Embryonic facial prominence (tissue), 1 donor: Measurements from ENCODE around the gene FAT1.

ENCODE experiments used
- DNase-seq: peaks from one replicate; pipeline ENCODE4 v3.0.0-alpha.2; 2016; ENCODE audit errors: extremely low spot score

FAT1 gene

DNA sequence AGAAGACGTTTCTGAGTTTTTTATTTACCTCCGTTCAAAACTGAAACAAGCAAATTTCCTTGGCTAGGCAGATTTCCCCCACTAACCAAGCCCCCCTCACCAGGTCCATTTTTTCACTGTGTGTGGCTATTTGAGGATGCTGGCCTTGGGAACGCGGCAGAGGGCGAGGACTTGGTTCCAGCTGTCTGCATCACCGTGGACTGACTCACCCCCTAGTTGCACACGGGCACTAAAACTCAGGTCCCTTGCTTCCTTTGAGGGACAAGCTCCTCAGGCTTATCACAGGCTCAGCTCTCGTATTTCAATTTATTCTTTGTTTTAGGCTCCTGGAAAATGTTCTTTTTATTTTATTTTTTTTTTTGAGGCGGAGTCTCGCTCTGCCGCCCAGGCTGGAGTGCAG is 159.9 kb downstream of the FAT1 start:
- no peak for DNase-seq

DNA sequence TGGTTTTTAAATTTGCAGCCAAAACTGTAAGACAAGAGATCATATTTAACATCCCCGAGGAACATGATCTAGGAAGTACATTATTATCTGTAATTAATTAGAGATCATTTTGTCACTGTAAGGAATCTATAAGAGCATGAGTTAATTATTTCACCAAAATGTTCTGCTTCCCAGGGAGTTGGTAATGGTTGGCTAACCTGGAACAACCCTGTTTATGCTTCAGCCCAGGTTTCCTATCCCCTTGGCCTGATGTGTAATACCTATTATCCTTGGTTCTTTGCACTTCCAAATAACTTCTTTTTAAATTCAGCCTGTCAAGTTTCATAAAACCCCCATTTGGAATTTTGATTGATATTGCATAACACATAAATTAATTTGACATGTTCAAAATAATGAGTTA is 161.9 kb downstream of the FAT1 start:
- no peak for DNase-seq

DNA sequence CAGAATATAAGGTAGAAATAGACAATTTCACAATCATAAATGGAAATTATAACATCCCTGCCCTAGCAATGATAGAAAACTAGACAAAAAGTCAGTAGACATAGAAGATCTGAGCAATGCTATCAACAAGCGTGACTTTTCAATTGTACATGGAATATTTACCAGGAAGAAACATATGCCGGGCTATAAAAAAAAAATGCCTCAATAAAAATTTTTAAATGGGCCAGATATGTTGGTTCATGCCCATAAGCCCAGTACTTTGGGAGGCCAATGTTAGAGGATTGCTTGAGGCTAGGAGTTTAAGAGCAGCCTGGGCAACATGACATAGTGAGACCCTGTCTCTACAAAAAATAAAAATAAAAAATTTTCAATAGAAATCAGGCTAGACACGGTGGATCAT is 163.0 kb downstream of the FAT1 start:
- DNase-seq, result no peak

DNA sequence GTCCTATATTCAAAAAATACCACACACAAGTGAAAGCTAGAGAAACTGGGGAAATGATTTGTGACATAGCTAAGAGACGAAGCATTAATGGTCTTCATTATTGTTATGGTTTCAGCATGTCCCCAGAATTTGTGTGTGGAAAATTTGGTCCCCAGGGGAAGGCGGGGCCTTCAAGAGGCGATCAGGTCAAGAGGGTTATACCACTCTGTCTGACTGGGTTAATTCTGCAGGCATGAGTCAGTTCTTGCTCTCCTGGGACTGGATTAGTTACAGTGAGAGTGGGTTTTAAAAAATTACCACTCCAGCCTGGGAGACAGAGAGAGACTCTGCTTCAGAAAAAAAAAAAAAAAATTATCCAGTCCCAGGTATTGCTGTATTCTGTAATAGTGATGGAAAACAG is 166.2 kb downstream of the FAT1 start:
- no peak for DNase-seq

DNA sequence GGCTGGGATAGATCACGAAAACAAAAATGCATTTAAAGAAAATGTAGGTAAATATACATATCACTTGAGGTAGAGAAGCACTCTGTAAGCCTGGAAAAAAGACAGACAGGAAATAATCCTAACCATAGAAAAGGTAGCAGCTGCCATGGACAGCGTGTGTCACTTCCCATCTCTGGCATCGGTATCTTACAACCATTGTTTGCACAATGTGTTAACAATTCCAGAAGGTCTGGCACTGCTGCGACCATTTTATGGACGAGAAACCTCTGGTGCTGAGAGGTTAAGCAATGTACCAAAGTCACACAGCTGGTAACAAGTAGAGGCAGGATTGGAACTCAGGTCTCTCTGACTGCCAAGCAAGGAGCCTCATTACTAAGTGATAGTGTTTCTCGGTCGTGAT is 166.6 kb downstream of the FAT1 start:
- no peak for DNase-seq

DNA sequence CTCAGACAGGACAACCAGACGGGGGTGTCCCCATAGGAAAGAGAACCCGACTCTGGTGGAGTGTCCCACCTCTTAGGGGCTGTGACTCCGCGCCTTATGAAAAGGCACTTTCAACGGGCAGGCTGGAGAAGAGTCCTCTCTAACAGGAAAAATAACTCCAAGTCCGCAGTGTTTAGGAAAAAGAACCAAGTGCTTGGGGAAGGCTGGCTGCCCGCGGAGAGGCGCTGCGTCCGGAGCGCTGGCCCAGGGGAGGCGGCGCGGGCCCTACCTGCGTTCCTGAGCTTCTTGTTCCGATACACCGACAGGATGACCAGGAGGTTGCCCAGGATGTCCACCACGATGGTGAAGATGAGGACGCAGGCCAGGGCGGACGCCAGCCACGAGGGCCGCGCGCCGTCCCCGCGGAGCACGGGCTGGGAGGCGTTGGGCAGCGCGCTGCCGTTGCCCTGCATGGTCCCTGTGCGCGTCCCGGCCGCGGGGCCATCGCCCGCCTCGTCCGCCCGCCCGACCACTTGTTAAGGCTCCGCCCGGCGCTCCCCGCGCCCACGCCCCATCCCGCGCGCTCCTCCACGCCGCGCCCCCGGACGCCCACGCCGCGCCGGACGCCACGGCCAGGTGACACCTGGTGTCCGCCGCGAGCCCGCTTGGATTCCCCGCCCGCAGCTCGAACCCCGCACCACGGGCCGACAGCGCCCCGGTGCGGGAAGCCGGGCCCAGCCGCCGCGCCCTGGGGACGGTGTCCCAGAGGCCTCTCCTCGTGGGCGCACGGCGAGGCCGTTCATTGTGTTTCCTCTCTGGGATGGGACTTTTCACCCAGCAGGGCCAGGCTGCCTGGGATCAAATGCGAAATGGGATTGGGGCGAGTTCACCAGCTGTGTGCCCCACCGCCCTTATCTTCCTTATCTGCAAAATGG is 168.5 kb downstream of the FAT1 start, which contains the start of gene MTNR1A:
MTNR1A (minus strand) TSS at position 654 of the 914 bp plus-strand sequence; CDS start at position 452, 202 bp downstream.
- no peak for DNase-seq

DNA sequence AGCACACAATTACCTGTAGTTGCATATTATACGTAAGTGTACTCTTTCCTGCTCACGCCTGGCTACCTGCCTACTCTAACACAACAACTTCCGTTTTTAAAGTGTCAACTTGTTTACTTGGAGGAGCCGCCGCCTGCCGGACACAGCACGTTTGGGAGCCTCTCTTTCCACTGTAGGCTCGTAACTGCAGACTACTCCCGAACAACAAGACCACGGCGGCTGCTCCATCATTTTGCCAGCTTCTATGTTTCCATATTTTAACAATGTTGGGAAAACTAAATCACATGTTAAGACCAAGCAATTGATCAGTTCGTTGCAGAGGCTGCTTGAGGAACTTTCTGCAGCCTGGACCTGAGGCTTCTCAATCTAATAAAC is 169.1 kb downstream of the FAT1 start:
- no peak for DNase-seq

DNA sequence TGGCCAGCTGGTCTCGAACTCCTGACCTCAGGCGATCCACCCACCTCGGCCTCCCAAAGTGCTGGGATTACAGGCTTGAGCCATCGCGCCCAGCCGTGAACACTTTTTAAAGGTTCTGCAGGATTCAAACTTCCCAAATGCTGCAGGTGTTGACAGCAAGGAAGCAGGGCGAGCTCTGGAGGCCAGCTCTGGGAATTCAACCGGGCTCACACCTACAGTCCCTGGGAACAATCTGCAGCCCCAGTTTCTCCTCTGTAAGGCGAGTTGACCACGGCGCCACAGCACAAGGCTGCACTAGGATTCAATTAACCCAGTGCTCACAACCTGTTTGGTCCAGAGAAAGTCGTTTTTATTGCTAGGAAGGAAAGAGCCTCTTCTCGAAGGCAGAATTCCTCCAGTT is 169.9 kb downstream of the FAT1 start:
- no peak for DNase-seq

DNA sequence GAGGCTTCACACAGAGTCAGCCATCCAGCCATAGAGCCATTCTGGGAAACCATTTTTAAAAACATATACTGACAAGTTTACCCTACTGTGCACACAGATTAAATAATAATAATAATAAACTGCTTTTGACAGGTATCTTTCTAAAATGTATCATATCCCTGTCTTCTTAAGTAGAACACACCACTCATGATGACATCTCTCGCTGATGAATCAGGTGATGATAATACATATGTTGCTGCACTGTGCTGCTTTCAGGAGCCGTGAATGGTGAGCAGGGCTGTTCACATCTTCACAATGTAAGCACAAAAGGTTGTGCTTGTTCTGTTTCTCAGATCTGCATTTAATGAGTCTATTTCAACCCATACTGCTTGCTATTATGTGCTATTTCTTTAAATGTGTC is 171.8 kb downstream of the FAT1 start:
- no peak for DNase-seq

DNA sequence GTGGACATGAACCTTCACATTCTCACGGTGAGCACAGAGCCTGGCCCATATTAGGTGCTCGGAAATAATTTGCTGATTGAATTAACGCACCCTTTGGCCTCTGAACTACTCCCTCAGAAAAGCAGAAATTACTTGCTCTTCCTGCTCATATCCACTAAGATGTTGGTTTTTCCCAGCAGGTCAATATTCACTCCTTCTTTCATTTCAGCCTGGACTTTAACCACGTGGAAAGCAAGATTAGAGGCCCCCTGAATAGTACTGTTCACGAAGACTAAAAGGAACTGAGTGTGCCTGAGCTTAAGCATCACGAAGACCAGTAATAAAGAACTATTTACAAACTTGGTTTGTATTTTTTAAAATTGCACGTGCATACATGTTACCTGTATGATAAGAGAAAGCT is 178.2 kb downstream of the FAT1 start:
- no peak for DNase-seq

DNA sequence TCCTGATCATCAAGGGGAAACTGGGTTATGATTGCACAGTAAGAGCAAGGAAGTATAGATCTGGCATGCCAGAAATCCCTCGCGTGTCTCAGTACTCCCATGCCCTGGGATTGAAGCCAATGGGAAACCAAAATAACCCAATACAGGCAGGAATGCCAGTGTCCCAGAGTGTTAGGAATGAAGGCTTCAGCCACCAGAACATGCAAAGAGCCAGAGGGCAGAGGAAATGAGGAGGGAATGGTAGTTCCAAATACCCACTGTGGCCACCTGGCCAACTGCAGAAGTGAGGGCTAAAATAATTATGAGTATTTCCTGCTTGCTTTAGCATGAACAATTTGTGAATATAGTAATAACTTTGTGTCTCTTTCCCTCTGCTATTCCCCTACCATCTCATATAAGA is 180.4 kb downstream of the FAT1 start:
- no peak for DNase-seq

DNA sequence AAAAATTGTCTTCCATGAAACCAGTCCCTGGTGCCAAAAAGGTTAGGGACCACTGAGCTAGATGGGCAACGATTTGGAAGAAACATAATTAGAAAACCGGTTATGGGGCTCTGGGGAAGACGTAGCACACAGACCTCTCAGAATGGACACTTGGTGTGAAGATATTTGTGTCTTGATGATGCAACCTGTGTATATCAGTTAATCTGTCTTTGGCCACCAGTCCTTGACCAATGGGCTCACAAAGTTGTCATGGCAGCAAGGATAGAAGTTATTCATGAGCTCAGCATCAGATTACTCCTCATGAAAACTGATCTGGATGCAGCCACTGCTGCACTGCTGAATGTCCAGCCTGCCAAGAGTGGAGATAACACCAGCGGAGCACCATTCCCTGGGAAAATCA is 181.9 kb downstream of the FAT1 start:
- no peak for DNase-seq

DNA sequence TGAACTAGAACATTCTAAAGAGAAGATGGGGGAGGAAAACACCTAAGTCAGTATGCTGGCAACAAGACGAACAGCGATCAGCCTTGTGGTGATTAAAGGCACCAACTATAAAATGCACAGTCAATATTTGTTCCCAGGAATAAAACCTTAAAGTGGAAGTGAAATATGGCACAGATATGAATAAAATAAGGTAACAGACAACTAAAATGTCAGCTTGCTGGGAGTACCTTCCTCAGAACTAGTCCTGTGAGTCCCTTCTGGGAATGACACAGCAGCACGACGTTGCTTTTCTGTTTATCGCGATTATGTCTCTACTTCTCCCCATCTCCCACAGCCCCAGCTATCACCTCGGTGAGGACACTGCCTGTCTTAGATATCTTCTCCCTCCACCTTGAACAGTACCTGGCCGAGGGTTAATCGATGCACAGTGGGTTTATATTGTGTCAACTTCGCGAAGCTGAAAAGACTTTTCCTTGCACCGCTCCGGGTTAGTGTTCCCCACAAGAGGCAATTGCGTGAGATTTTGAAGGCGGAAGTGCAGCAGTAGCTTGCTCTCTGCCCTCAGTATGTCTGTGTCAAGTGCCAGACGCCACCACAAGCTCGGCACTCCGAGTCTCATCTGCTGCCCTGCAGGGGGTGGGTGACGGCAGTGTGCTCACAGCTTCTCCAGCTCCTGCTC is 185.7 kb downstream of the FAT1 start:
- no peak for DNase-seq
